ENCODE results near the gene HDAC4.

DNA sequence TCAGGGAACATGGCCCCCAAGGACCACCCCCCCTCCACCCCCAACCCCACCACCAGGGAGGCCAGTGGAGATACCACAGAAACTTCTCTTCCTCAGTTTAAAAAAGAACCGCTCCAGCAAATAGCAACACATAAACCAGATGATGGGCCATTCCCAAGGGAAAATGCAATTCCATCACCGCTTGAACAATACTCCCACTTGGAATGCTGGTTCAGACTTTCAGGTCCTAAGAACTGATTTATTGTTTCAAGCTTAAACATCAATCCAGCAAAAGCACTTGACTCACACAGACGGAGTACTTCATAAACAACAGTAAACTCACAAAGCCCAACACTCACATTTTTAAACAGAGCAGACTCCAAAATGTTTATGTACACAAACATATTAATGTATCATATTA is 6.9 kb downstream of the HDAC4 start:
- no peak for TF ChIP-seq ZNF384 (IDR thresholded peaks at IDR 0.05; ENCODE audit: low read depth, low read length)
- TF ChIP-seq SIN3A (IDR thresholded peaks at IDR 0.05; ENCODE audit: borderline replicate concordance in 2 of 2, control insufficient read depth in 1 of 2, low read depth in 2 of 2, low read length in 2 of 2): no peak
- TF ChIP-seq NR3C1 (CRISPR knock-in tag; IDR thresholded peaks at IDR 0.05): no peak
- TF ChIP-seq TSHZ1 (CRISPR knock-in tag; IDR thresholded peaks at IDR 0.05): no peak
- no peak for TF ChIP-seq POLR2AphosphoS5 (IDR thresholded peaks at IDR 0.05; ENCODE audit: control insufficient read depth, insufficient read depth, low read depth, low read length)
- TF ChIP-seq ZBTB17 (CRISPR knock-in tag; IDR thresholded peaks at IDR 0.05): no peak
